NCI-H1930 (cell line): Measurements from ENCODE around the gene LRMDA.

Experiments
- DNase-seq, 2 experiments: peaks; one replicate each; lab custom pipeline; 2025; lab: John Stamatoyannopoulos, UW

The LRMDA gene

DNA sequence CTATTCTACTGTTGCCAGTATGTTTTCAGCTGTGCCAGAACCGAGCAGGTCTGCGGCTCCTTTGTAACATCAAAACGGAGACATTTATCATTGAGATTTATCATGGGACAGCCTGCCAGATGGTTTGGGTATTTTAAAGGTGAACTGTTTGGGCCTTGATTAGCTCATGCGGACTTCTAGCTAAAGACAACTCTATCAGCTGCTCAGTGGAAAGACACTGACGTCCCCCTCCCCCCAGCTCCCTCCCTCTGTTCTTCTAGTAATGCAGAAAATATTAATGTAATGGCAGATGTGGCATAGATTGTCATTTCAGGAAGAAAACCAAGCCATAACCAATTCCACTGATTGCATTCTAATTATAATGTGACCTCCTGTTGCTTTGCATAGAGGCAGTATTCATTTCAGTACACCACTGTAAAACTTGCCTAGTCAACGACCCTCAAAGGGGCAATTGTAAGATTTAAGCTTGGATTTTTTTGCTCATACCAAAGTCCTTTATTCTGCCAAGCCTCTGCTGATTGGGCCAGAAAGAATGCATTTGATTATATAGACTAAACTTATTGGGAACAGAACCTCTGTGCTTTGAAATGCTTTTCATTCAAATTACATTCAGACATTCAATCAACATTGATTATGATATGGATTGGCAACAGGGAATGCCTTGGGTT lies 966.8 kb downstream of the LRMDA start:
- no peak for DNase-seq

DNA sequence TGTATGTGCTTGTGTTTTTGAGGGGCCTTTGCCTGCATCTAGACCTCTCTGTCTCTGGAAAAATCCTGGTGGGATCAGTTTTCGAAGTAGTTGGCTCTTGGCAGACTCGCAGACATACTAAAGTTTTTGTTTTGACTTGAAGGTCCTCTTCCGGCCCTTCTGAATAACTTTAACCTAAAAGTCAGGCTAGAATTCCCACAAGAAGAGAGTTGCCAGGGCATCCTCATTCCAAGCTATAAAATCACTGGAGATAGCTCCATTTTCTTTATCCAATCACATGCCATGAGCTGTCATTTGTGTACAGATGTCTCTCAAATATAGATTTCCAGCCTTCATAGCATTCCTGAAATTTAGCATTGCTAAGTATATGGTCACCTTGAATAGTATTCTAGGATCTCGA lies 967.8 kb downstream of the LRMDA start:
- no peak for DNase-seq

DNA sequence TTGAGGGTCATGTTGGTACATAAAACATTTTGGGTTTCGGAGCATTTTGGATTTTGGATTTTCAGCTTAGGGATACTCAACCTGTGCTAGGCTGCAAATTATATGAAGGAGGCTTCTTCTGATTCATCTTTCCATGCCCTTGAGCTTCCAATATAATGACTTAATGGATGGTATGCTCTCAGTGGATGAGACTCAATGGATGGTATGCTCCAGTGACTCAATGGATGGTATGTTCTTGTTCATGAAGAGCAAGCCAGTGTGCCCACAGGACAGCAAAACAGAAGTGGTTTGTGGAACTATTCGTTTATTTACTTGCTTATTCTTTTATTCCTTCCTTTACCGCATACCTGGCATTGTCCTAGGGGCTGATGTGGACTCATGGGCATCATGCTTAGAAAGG lies 969.6 kb downstream of the LRMDA start:
- DNase-seq, result no peak

DNA sequence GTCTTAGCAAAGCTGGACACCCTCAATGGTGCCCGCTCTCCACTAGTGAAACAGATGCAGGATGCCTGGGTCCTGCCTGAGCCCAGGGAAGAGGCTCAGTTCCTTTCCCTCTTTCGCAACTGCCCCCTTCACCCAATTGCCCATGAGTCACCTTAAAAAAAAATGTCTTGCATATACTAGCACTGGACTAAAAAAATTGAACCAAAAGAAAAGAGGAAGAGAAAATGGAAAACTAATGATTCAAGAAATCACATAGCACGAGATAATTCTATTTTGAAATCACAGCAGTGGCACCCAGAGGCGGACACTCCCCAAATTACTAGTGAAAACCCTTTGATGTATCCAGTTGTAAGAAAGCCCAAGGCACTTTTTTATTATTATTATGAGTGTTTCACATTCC lies 972.5 kb downstream of the LRMDA start:
- no peak for DNase-seq

DNA sequence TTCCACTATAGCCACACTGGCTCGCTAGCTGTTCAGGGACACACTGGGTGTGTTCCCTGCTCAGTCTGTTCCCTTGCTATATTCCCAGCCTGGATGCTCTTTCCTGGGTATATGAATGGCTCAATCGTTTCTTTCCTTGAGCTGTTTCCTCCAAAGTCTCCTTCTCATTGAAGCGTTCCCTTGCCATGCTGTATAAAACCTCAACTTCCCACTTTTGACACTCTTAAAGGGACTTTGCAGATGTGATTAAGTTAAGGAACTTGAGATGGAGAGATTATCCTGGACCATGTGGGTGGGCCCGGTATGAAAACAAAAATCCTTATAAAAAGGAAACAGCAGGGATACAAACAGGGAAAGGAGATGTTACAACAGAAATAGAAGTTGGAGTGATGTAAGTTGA lies 973.1 kb downstream of the LRMDA start:
- DNase-seq, result no peak

DNA sequence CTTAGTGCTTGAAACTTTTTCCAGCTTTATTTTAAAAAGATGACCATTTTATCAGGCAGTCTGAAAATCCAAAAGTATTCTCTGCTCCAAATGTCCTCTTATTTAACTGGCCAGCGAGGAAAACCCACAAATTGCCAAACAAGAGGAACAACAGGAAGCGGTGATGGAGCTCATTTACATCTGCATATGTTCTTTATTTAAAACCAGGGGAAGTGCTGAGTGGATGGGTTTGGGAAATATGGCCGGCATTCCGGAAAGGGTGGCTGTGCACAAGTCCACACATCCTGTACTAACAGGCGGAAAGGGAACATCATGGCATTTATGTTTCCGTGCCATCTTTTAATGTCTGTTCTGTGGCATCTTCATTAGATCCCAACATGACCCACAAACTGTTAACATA lies 974.5 kb downstream of the LRMDA start:
- DNase-seq, result no peak

DNA sequence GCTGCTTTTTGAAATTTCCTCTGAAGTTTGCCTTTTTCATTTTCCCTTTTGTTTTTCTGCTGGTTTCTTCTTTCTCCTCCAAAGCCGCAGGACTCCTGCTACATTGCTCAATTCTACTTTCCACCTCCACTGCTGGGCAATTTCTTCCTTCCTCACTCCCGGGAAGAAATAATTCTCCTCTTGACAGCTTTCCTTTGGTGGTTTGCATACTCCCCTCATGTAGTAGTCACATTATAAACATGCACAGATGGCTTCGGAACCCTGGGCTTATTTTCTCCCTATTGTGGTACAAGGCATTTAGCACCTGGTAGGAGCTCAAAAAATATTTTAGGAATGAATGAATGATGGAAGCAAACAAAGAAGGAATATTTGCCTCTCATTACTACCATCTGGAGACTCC lies 977.2 kb downstream of the LRMDA start:
- DNase-seq, result no peak

DNA sequence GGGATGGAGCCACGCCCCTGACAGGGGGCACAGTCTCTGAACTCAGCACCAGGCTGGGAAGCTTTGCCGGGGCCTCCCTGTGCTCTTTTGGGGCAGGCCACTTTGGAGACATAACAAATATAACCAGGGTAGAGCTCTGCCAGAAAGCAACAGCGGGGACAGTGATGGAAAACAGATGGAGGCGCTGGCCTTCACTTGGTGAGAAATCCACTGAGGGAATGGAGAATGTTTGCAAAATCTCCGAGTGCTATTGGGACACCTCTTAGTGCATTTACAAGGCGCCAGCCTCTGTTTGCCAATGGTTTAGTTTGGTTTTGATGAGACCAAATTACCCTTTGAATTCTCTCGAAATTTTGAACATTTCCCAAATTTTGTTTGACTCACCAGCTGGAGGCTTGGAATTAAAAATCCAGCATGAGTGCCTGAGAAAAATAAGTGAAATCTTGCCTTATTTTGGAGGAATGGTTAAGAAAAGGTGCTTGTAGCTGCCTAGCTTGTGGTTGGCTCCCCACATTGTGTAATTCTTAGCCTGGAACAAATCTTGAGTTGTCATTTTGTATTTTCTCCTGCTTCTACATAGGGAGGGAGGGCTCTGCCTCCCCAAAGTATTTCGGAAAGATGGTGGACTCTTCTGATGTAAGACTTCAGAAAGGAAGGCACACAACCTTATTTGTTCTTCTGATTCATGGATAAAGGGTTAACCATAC lies 980.5 kb downstream of the LRMDA start:
- no peak for DNase-seq

DNA sequence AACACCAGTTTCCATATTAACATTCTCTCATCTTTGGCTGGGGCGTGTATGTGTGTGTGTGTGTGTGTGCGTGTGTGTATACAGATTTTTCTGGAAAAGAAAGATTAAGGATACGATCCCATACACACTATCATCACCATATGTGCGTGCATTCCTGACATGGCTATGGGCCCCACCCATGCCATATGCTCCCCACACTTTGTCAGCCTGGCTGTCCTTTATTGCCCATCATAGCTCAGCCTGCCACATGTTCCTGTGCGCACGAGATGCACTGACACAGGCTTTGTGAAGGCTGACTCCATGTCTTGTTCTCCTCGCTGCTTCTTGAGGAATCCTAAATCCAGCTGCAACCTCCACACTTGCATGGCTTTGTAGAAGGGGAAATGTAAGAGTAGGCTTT lies 984.1 kb downstream of the LRMDA start:
- no peak for DNase-seq

DNA sequence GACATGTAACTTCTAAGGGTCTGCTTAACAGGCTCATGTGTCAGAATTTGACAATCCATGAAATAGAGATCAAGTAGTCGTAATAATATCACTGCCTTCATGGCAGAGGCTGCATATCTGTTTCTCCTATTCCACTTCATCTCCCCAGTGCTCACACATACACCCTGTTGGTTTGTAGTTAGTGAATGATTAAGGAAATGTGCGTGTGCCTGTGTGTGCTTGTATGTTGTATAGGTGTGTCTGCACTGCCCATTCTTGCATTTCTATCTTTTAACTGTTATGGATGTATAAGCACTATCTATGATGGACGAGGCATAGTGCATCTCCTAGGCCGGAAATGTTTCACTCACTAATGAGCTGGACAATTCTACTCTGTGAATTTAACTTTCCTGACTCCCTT lies 985.2 kb downstream of the LRMDA start:
- DNase-seq, result no peak

DNA sequence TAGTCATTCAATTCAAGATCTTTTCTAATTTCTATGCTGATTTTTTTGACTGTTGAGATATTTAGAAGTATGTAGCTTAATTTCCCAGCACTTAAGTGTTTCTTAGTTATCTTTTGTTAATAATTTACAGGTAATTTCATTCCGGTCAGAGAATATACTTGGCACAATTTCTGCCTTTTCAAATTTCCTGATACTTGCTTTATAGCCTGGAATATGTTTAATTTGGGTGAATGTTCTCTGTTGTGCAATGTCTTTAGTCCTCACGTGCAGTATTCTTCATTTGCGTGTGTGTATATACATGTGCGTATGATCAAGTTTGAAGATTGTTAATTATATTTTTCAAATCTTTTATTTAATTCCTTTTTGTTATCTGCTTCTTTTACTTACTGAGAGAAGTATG lies 989.3 kb downstream of the LRMDA start:
- DNase-seq, result no peak

DNA sequence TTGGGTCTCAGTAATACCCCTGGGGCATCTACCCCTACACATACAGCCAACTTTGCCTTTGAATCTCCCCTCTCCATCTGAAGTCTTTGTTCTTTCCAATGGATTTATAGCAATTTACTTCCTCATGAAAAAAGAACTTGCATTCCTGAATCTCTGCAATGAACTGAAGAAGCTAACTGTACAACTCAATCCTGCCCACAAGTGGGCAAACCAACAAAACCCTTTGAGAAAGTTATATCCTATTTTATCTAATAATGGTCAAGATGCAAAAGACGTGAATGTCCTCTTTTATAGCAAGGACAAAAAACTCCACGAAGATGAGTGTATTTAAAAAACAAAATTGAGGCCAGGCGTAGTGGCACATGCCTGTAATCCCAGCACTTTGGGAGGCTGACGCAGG lies 991.3 kb downstream of the LRMDA start:
- DNase-seq, result no peak

DNA sequence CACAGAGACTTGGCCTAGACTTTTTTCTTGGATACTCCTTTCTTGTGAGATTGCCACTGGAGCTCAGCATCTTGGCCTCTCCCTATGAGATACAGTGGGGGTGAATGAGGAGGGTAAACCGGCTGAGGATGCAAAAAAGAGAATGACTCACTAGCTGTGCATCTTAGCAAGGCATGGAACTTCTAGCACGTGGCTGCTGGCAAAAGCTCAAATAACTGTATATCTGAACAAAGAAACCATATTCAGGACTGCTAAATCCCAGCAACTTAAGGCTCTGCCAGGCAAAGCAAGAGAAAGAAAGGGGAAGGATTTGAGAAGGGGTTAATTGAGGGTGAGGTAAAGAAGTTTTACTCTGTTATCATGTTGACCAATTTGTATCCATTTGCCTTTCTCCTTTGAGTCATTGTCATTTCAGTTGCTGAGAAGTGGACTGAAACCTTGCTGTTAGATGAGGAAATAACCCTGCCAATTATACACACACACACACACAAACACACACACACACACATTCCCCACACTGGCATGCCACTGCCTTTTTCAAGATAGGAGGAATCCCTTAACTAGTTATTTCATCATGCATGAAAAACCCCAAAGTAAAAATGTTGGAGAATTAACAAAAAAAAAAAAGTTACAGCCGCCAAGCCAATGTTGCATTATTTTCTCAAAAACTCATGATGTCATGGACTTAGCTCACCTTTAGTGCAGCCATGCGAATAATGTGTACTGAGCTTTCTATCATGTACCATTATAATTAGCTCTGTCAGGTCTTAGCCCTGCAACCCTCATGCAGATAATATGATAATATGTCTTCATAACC lies 997.3 kb downstream of the LRMDA start:
- no peak for DNase-seq

DNA sequence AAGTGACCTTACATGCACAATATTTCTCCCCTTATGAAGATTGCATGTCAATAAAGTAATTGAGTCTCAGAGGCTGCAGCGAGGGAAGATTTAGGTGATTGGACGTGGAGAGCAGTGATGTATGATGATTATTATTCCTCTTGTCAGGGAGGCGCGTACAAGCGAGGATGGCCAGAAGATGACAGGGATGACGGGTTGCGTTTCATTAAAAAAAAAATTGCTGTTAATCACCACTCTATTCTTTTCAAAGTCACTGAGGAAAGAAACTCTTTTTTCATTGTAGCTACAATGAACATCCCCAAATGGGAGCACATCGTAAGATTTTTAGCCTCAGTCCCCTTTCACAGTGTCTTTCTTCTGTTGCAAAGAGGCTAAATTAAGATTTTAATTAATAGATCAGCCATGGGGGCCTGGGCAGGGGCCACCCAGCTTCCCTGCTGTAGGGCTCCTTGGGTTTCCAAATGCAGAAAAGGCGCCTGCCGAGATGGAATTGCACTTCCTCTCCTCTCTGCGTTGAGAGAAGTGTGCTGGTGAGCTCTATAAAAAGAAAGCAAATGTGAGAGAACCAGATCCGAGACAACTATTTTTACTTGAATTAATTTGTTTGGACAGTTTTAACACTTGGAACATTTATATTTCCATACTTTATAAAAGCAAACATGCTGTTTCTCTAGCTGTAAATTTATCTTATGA lies 998.1 kb downstream of the LRMDA start:
- no peak for DNase-seq

DNA sequence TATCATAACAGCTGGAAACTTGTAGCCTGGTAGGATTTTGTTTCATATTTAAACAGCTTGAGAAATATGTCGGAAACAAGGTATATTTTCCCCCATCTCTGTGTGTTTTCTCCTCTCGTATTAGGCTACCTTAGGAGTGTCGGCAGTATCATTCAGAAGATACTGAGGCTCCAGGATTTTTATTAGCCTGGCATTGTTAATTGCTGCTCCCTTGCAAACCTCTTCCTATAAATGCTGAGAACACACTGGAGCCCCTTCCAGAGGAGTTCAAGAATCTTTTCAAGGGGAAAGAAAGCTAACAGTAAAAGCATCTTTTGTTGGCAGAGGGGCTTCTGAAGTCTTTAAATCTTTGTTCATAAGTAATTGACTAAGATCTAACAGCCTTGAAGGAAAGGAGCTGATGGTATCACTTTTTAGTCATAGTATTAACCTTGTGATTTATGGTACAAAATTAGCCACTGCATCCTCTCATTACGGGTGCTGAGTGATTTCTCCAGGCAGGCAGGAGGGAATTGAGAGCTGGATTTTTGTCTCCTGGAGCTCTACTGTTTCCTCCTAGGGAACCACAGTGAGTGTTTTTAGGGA lies 998.7 kb downstream of the LRMDA start:
- no peak for DNase-seq

DNA sequence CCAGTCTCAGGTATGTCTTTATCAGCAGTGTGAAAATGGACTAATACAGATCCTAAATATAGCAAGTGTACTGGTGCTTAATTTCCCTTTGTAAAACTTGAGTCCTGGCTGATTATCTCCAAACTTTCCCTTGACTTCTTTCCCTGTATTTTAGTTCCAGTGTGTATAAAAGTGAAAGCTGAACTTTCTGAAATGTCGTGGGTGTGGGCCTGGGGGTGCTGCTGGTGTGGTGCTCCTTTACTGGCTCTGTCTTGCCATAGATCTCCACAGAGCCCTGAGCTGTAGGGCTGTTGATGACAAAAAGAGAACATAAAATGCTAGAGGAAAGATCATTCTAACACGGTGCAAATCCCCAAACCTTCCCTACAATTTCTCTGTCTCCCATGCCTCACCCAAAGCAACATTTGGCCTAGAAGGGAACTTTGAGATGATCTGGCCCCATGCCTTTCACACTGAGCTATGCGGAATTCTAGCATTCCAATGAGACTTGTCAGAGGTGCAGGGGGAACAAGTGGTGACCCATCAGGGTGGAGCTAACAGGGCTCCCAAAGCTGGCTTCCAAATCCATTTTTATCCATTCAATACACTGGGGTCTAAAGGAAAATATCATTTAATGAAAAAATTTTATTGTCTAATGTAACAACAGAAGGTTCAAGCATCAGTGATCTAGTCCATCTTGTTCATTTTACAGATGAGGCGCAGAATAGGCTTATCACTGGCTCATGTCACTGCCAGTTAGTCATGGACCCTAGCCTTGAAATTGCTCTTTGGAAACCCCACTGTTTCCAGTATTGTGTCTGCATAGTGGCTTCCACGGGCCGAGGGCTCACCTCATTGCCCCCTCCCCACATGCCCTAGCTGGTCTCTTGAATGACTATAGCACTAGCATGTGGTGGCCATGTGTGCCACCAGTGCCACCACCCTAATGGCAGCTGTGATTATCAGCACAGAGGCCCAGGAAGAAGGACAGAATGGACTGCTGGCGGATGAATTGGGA lies 1000.9 kb downstream of the LRMDA start:
- DNase-seq, result no peak

DNA sequence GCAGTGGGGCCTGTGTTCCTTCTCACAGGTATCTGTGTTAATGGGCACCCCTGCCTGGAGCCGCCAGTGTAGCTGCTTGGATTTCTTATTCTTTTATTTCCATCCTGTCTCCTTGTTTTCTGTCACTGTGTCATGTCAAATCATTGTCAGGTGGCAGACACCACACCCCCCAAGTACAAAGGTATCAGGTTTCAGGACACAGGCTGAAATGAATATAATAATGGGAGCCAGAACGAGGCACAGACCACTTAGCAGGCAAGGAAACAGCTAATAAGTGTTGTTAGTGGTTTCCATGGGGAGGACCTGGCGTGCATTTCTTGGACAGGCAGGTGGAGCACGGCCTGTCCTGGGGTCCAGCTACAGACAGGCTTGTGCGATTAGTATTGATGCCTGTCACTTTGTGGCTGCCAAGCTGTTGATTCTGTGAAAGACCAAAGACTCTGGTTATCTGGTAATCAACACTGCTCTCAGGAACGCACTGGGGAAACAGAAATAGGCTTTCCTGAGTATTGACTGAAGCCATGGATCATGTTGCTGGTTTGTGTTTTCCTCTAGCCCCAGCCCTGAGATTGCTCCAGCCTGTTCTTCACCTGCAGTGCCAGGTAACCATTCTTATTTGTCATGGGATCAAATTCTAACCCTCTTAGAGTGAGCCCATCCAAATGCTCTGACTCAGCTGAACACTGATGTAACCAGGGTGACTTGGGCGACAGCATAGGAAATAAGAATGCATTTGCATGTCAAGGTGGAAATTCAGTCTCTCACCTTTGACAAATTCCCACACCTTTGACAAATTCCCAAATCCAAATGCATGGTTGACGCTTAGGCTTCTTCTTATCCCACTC lies 1002.0 kb downstream of the LRMDA start:
- peak; percentile 26 to 47 for DNase-seq

DNA sequence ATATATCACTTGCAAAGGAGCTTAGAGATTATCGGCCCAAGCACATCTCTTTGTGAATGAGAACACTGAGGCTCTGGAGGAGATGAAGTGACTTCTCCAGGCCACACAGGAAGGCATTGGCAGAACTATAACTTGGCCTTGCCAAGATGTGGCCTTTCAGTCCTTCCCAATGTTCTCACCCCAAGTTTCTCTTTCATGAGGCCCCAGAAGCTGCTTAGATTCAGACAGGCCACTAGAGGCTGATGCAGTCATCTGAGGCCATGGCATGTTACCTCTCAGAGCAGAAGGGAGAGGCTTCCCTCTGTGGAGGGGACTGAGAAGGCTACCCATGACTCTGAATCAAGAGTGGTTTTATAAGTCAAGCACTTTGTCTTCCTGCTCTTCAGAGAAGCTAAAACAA lies 1003.7 kb downstream of the LRMDA start:
- DNase-seq, result no peak

DNA sequence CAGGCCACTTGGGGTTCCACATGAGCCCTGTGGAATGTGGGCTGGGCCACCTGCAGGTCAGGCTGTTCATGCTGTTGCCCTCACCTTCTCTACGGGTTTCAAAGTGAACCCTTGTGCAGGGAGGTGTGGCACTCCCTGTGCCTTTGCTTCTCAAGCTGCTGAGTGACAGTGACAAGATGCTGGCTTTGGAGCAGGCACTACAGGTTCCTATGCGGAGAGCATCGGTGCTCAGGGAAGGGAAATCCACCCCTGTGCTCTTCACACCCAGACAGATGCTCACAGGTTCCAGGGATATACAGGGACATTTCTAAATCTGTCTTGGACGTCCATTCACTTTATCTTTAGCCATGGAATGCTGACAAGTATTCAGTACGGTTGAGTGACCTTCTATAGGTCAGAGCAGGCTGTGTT lies 1005.0 kb downstream of the LRMDA start:
- no peak for DNase-seq

DNA sequence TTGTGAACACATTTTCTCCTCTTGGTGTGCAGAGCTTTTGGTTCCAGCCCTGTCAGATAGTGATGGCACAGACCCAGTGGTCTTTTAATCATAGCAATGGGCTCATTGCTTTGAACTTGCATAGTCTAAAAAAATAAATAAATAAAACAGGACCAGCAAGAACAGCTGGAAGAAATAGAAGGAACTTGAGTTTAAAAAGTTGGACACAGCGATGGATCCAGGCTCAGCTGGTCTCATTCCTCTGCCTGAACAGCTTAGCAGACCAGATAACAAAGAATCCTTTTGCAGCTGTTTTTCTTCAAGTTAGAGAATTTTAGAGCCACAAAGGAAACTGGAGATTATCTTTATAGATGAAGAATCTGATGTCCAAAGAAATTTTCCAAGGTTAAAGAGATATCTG lies 1005.6 kb downstream of the LRMDA start:
- no peak for DNase-seq
